Activated T-cell treated with anti-CD3 and anti-CD28 coated beads, Interleukin-2, amount 50 U/mL, for 72 hours (primary cell): Measurements from ENCODE around the gene TSC2. TPM values are rescaled to one million over a fixed set of nuclear protein-coding genes. Genes with fewer than 3 reads are reported as not detected.
"Not testable (repeated sequence)": the region's sequence is repeated elsewhere in the genome, so short reads cannot be mapped to it uniquely, and the experiment has no call there.

Experiments
- ATAC-seq, 2 donors: fragments of 150-1000 bp; cut with Tn5 transposase; replicated peaks in 1 of 2; 2 replicates each; pipeline ENCODE4 v1.10.0; 2021; ENCODE audit warnings: moderate library complexity in 2 of 2, mild to moderate bottlenecking in 1 of 2
- DNase-seq, 2 donors: peaks; one replicate each; pipeline ENCODE4 v3.0.0; 2021 to 2022; ENCODE audit warnings: mixed read lengths in 1 of 2
- H3K27ac Mint-ChIP-seq: one replicate; pipeline ENCODE4 v1.8.0; 2022; ENCODE audit warnings: mild to moderate bottlenecking, moderate library complexity, mixed read lengths
- H3K27me3 Mint-ChIP-seq: one replicate; pipeline ENCODE4 v1.8.0; 2022; ENCODE audit warnings: low read depth, mixed read lengths
- H3K36me3 Mint-ChIP-seq, 2 donors: one replicate each; pipeline ENCODE4 v1.8.0; 2022; ENCODE audit warnings: mixed read lengths in 2 of 2, mild to moderate bottlenecking in 1 of 2; ENCODE audit not compliant: insufficient read depth in 2 of 2
- H3K4me1 Mint-ChIP-seq: one replicate; pipeline ENCODE4 v1.8.0; 2022; ENCODE audit warnings: low read depth, mixed read lengths
- H3K4me3 Mint-ChIP-seq, 2 donors: one replicate each; pipeline ENCODE4 v1.8.0; 2022; ENCODE audit warnings: mild to moderate bottlenecking in 2 of 2, mixed read lengths in 2 of 2, moderate library complexity in 2 of 2
- H3K9me3 Mint-ChIP-seq, 2 donors: one replicate each; pipeline ENCODE4 v1.8.0; 2022; ENCODE audit warnings: mixed read lengths in 2 of 2
- total RNA-seq, 2 donors: library from RNA; stranded (reverse); gene quantifications; one replicate each; pipeline ENCODE4 v1.2.3, GENCODE V29; 2022

The TSC2 gene
- total RNA-seq, 2 donors from 2014 or later: 96.6 to 98.4 TPM

GRCh38 chr16:2122429-2122828, 74.6 kb downstream of the TSC2 start:
- Mint-ChIP-seq H3K4me3 (no peak overlapping the region), H3K9me3 (no peaks in the 10 kb centered on the region), H3K36me3 (no peaks in the 10 kb centered on the region), H3K27ac (no peak overlapping the region), H3K4me1 (peaks cover 21% of the 10 kb centered on the region), H3K27me3 (no peaks in the 10 kb centered on the region)
- DNase-seq (no peak), ATAC-seq (no peak)

GRCh38 chr16:2122934-2123683, 75.3 kb downstream of the TSC2 start:
- DNase-seq, H3K4me3 Mint-ChIP-seq, H3K27me3 Mint-ChIP-seq, H3K27ac Mint-ChIP-seq, H3K9me3 Mint-ChIP-seq, H3K36me3 Mint-ChIP-seq, ATAC-seq: not testable (repeated sequence)
- H3K4me1 Mint-ChIP-seq: peaks cover 21% of the 10 kb centered on the region

- not testable (repeated sequence) for H3K4me3 Mint-ChIP-seq, H3K27me3 Mint-ChIP-seq, H3K36me3 Mint-ChIP-seq, ATAC-seq, DNase-seq, H3K27ac Mint-ChIP-seq, H3K9me3 Mint-ChIP-seq
- peaks cover 28% of the 10 kb centered on the region for H3K4me1 Mint-ChIP-seq
These were observed 76.1 kb downstream of the TSC2 start for GRCh38 chr16:2123706-2124376.

- H3K36me3 Mint-ChIP-seq, H3K4me3 Mint-ChIP-seq, H3K27ac Mint-ChIP-seq, H3K27me3 Mint-ChIP-seq, DNase-seq, ATAC-seq, H3K9me3 Mint-ChIP-seq: not testable (repeated sequence)
- peaks cover 30% of the 10 kb centered on the region for H3K4me1 Mint-ChIP-seq
These were observed 76.5 kb downstream of the TSC2 start for GRCh38 chr16:2124377-2124693.

- ATAC-seq, H3K27ac Mint-ChIP-seq, DNase-seq, H3K4me3 Mint-ChIP-seq, H3K9me3 Mint-ChIP-seq, H3K36me3 Mint-ChIP-seq, H3K27me3 Mint-ChIP-seq: not testable (repeated sequence)
- H3K4me1 Mint-ChIP-seq: peaks cover 30% of the 10 kb centered on the region
These were observed 77.1 kb downstream of the TSC2 start for GRCh38 chr16:2124694-2125444.

- H3K27me3 Mint-ChIP-seq, H3K4me3 Mint-ChIP-seq, ATAC-seq, H3K9me3 Mint-ChIP-seq, DNase-seq, H3K27ac Mint-ChIP-seq, H3K36me3 Mint-ChIP-seq: not testable (repeated sequence)
- peaks cover 30% of the 10 kb centered on the region for H3K4me1 Mint-ChIP-seq
These were observed 77.8 kb downstream of the TSC2 start for GRCh38 chr16:2125609-2126008.

- ATAC-seq, H3K27ac Mint-ChIP-seq, DNase-seq, H3K4me3 Mint-ChIP-seq, H3K27me3 Mint-ChIP-seq, H3K9me3 Mint-ChIP-seq, H3K36me3 Mint-ChIP-seq: not testable (repeated sequence)
- peaks cover 24% of the 10 kb centered on the region for H3K4me1 Mint-ChIP-seq
These were observed 78.5 kb downstream of the TSC2 start for GRCh38 chr16:2126161-2126743.

GRCh38 chr16:2126928-2127556, 79.3 kb downstream of the TSC2 start:
- H3K27ac Mint-ChIP-seq, ATAC-seq, H3K9me3 Mint-ChIP-seq: not testable (repeated sequence)

GRCh38 chr16:2127630-2128280, 80.0 kb downstream of the TSC2 start:
- H3K4me1 Mint-ChIP-seq: peaks cover 22% of the 10 kb centered on the region
- not testable (repeated sequence) for DNase-seq, H3K27me3 Mint-ChIP-seq, H3K9me3 Mint-ChIP-seq, H3K36me3 Mint-ChIP-seq, H3K27ac Mint-ChIP-seq
- peak in 1 of 2 donors; percentile 2 for ATAC-seq
- peak overlapping the region in 1 of 2 donors; percentile 67 for H3K4me3 Mint-ChIP-seq

More at GRCh38 chr16:2126928-2127556, 79.3 kb downstream of the TSC2 start:
- Mint-ChIP-seq H3K4me1 (peaks cover 22% of the 10 kb centered on the region), H3K4me3 (peak overlapping the region in 1 of 2 donors; percentile 67)
- DNase-seq, H3K27me3 Mint-ChIP-seq, H3K36me3 Mint-ChIP-seq: not testable (repeated sequence)

- H3K4me1 Mint-ChIP-seq: peaks cover 22% of the 10 kb centered on the region
- ATAC-seq, DNase-seq, H3K36me3 Mint-ChIP-seq, H3K27me3 Mint-ChIP-seq, H3K9me3 Mint-ChIP-seq: not testable (repeated sequence)
- peak overlapping the region; percentile 82 to 87 for H3K4me3 Mint-ChIP-seq
- H3K27ac Mint-ChIP-seq: peak overlapping the region; percentile 38
These were observed 81.5 kb downstream of the TSC2 start for GRCh38 chr16:2129251-2129650.

- H3K4me3 Mint-ChIP-seq, DNase-seq, H3K27ac Mint-ChIP-seq, H3K36me3 Mint-ChIP-seq, ATAC-seq, H3K9me3 Mint-ChIP-seq, H3K27me3 Mint-ChIP-seq: not testable (repeated sequence)
- peaks cover 22% of the 10 kb centered on the region for H3K4me1 Mint-ChIP-seq
These were observed 82.2 kb downstream of the TSC2 start for GRCh38 chr16:2129890-2130447.

GRCh38 chr16:2133797-2134196, 86.0 kb downstream of the TSC2 start:
- not testable (repeated sequence) for H3K4me1 Mint-ChIP-seq, ATAC-seq, DNase-seq, H3K9me3 Mint-ChIP-seq, H3K27ac Mint-ChIP-seq, H3K27me3 Mint-ChIP-seq, H3K36me3 Mint-ChIP-seq
- H3K4me3 Mint-ChIP-seq: peak overlapping the region; percentile 18 to 54
